Measurements from ENCODE around the gene INO80.

The INO80 gene

DNA sequence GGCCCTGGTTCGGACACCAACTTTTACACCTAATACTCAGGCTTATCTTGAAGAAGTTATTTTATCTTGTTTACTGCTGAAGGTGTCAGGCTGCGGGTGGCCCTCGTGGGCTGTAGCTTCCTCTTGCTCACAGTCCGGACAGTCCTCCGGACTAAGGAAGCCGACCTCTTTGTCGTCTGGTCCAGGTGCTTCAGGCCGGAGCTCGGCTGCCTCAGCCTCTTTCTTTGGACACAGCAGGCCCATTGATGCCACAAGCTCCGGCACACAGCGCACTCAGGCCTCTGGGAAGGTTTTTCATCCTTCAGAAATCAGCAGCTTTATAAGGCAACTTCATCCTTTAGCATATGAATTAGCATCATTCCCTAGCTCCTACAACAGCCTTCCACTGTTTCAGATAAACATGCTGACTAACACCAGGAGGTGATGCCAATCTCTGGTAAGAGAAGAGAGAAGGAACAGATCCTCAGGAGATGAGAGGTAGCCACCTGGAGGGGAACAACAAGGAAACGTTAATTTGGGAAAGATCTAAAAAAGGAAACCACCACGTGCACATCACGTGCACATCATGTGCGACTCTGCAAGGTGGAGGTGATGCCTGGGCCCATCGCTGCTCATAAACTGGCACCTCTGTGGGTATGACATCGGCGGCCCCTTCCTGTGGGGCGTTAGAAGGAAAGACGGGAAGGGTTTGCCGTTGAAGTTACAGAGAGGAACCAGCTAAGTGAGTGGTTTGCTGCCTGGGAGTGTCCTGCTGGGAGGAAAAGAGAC is 167.2 kb downstream of the INO80 start:
- TF ChIP-seq, protein P1, sequence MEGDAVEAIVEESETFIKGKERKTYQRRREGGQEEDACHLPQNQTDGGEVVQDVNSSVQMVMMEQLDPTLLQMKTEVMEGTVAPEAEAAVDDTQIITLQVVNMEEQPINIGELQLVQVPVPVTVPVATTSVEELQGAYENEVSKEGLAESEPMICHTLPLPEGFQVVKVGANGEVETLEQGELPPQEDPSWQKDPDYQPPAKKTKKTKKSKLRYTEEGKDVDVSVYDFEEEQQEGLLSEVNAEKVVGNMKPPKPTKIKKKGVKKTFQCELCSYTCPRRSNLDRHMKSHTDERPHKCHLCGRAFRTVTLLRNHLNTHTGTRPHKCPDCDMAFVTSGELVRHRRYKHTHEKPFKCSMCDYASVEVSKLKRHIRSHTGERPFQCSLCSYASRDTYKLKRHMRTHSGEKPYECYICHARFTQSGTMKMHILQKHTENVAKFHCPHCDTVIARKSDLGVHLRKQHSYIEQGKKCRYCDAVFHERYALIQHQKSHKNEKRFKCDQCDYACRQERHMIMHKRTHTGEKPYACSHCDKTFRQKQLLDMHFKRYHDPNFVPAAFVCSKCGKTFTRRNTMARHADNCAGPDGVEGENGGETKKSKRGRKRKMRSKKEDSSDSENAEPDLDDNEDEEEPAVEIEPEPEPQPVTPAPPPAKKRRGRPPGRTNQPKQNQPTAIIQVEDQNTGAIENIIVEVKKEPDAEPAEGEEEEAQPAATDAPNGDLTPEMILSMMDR (IDR thresholded peaks at IDR 0.05; ENCODE audit: borderline replicate concordance, insufficient read depth, low read depth, low read length): no peak
- H3K4me3 ChIP-seq (ENCODE audit: low read depth, low read length): no peak overlapping the region

DNA sequence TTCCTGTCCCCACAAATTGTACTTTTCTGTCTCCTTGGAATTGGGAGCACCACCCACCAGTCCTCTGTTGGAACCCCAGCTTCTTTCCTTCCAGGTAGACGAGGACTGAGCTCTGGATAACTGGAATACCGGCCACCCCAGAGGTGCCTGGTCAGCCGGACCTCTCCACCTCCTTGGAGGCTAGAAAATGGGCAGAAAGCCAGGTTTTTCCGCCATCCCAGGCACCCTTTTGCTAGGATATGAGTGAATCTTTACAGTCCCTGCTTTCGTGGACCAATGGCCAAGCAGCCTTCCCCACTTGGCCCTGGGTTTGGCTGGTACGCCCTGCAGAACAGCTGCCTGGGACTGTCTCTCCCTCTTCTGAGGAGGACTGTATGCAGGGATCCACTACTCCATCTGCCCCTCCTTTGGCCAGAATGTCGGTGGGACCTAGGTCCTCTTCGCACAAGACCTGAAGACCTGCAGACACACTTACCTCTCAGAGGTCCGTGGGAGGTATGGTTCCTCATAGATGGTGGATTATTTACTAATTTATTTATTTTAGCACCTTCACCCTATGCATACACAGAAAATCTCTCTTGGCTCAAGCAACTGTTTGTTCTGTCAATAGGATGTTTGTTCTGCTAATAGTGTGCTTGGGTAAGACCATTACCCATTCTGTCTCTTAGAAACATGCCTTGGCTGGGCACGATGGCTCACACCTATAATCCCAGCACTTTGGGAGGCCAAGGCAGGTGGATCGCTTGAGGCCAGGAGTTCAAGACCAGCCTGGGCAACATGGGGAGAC is 171.4 kb downstream of the INO80 start:
- TF ChIP-seq, protein P1 (IDR thresholded peaks at IDR 0.05; ENCODE audit: borderline replicate concordance, insufficient read depth, low read depth, low read length): no peak
- H3K4me3 ChIP-seq (ENCODE audit: low read depth, low read length): no peak overlapping the region

DNA sequence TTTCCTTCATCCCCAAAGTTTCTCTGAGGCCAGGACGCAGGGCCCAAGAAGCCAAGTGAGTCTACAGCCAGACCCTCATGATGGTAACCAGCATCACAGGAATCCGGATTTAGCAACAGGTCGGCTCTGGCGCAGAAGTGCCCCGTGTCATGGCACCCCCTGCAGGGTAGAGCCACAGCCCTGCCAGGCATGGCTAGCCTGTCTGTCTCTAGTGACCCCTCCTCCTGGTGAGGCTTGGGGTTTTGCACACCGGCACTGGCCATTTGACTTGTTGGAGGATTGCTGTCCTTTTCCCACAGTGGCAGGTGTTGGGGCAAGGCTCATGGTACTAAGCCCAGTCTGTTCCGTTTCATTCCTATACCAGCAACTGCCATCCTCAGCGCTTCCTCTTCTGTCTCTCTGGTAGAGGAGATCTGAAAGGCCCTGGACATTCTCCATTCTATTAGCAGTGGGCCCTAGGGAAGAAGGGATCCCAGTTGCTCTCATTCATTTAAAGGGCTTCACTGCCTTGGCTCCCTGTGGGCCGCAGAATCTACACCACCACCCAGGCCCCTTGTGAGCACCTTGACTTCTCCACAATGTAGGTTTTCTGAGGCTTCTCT is 172.2 kb downstream of the INO80 start:
- TF ChIP-seq, protein P1 (IDR thresholded peaks at IDR 0.05; ENCODE audit: borderline replicate concordance, insufficient read depth, low read depth, low read length): no peak

DNA sequence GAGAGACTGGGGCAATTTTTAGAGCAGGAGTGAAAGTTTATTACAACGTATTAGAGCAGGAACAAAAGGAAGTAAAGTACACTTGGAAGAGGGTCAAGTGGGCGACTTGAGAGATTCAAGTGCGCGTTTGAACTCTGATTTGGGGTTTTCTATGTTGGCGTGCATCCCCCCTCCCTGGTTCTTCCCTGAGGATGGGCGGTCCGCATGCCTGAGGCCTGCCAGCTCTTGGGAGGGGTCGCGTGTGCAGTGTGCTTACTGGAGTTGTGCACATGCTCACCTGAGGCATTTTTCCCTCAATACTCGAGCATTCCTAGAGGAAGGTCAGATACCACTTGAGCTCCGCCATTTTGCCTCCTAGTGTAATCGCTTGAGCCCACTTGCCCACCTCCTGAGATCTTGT is 173.2 kb downstream of the INO80 start:
- TF ChIP-seq, protein P1 (IDR thresholded peaks at IDR 0.05; ENCODE audit: borderline replicate concordance, insufficient read depth, low read depth, low read length): no peak
- no peak overlapping the region for H3K4me3 ChIP-seq (ENCODE audit: low read depth, low read length)

More for the DNA sequence above, 172.2 kb downstream of the INO80 start:
- H3K4me3 ChIP-seq (ENCODE audit: low read depth, low read length): no peak overlapping the region

DNA sequence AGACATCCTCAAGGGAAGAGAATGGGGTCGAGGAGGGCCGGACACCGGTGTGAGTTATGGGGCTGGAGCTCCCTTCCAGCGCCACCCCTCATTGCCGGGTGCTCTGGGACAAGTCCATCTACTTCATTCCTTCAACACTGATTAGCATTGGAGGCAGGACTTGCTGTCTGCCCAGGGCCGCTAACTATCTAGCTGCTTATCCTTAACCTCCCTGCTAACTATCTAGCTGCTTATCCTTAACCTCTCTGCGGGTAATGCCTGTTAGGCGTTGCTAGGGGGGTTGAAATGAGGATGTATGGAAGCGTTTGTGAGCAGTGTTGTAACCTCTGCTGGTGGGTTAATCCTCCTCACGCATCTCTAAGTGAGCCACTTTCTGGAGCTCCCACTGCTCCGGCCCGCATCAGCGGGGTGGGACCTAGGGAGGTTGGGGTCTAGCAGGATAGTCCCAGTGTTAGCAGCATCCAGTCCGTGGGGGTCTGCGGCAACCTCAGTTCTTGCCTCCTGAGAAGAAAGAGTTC is 173.7 kb downstream of the INO80 start:
- TF ChIP-seq, protein P1 (IDR thresholded peaks at IDR 0.05; ENCODE audit: borderline replicate concordance, insufficient read depth, low read depth, low read length): no peak
- H3K4me3 ChIP-seq (ENCODE audit: low read depth, low read length): peak overlapping the region; percentile 59

DNA sequence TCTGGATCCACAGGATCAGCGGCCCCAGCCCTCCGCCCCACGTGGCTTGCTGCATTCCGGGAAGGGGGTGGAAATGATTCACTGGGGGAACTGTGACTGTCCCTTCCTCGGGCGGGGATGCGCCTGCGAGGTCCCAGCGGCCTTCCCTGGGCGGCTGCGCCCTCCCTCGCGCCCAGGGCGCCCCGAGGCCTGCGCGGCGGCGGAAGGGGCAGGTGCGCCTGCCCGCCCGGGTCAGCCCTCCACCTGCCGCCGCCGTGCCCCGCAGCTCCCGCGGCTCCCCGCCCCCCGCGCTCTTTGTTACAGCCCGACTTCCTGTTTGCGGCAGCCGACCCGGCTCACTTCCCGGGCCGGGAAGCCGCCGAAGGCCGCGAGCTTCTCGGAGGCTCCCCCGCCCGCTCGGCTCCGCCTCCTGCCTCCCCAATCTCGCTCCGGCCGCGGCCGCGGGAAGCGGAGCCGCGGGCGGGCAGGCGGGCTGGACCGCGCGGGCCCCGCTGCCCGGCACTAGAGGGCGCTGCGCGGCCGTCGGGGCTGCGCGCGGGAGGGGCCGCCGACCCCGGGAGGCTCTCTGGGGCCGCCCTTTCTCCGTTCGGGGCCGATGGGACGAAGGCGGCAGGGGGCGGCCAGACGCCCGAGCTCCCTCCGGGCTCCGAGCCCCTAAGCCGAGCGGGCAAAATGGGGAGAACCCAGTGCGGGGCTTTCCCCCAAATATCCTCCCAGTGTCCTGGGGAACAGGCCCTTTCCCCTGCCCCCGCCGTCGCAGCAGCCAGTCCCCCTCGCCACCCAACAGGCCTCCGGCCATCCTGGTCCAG is 174.3 kb downstream of the INO80 start:
- TF ChIP-seq, protein P1 (IDR thresholded peaks at IDR 0.05; ENCODE audit: borderline replicate concordance, insufficient read depth, low read depth, low read length): peak; percentile 76

More for the DNA sequence above, 174.3 kb downstream of the INO80 start:
- H3K4me3 ChIP-seq (ENCODE audit: low read depth, low read length): peak overlapping the region; percentile 59

Data from GM12875 (cell line).